Smooth muscle cell (in vitro differentiated cells): ENCODE data around the gene VRK2. TPM values are rescaled to one million over a fixed set of nuclear protein-coding genes. Genes with fewer than 3 reads are reported as not detected.
A peak's percentile ranks its signal among the peaks of the same experiment; 100 is the strongest.

Experiments
- DNase-seq: peaks from one replicate; lab custom pipeline; 2025; ENCODE audit not compliant: unreplicated experiment; lab: John Stamatoyannopoulos, UW
- H2AFZ ChIP-seq: fragments of 200-600 bp; sonication (generic); 2 replicates; pipeline ENCODE4 v1.6.0; 2016; ENCODE audit warnings: antibody characterized with exemption, low read depth, mild to moderate bottlenecking
- H3F3A ChIP-seq: fragments of 200-600 bp; sonication (generic); 2 replicates; pipeline ENCODE4 v1.6.0; 2017; ENCODE audit warnings: antibody characterized with exemption, low read depth
- H3K27ac ChIP-seq: fragments of 200-600 bp; sonication (generic); 2 replicates; pipeline ENCODE4 v1.5.1; 2016; ENCODE audit warnings: low read depth, mild to moderate bottlenecking
- H3K27me3 ChIP-seq: fragments of 200-600 bp; sonication (generic); 2 replicates; pipeline ENCODE4 v1.6.1; 2016; ENCODE audit warnings: low read depth, mild to moderate bottlenecking
- H3K36me3 ChIP-seq: fragments of 200-600 bp; sonication (generic); 2 replicates; pipeline ENCODE4 v1.5.1; 2016; ENCODE audit warnings: low read depth
- H3K4me1 ChIP-seq: fragments of 200-600 bp; sonication (generic); 2 replicates; pipeline ENCODE4 v1.5.1; 2016; ENCODE audit warnings: low read depth
- H3K4me2 ChIP-seq: fragments of 200-600 bp; sonication (generic); 2 replicates; pipeline ENCODE4 v1.6.0; 2016; ENCODE audit warnings: mild to moderate bottlenecking
- H3K4me3 ChIP-seq: fragments of 200-600 bp; sonication (generic); 2 replicates; pipeline ENCODE4 v1.5.1; 2016; ENCODE audit warnings: mild to moderate bottlenecking
- H3K79me2 ChIP-seq: fragments of 200-600 bp; sonication (generic); 2 replicates; pipeline ENCODE4 v1.6.0; 2016; ENCODE audit warnings: low read depth, mild to moderate bottlenecking
- H3K9ac ChIP-seq: fragments of 200-600 bp; sonication (generic); 2 replicates; pipeline ENCODE4 v1.6.0; 2016; ENCODE audit warnings: low read depth
- H3K9me3 ChIP-seq: fragments of 200-600 bp; sonication (generic); replicated peaks from 2 replicates; pipeline ENCODE4 v1.5.1; 2016; ENCODE audit warnings: low read depth
- H4K20me1 ChIP-seq: fragments of 200-600 bp; sonication (generic); 2 replicates; pipeline ENCODE4 v1.6.0; 2016; ENCODE audit warnings: low read depth
- WGBS: methylation state at CpG from one replicate; pipeline ENCODE4 v1.1.7; 2016; ENCODE audit warnings: low lambda C conversion rate; 5-methylcytosine and 5-hydroxymethylcytosine counted together
- polyA plus RNA-seq: library from polyadenylated mRNA; unstranded; fragments of >200 nt; fragmentation: Nextera tagmentation; extraction: Ambion mirVana; gene quantifications from 2 replicates; pipeline ENCODE4 v1.2.1, GENCODE V29; 2016
- total RNA-seq: library from RNA; depleted of rRNA; stranded (reverse); fragments of >200 nt; gene quantifications from 2 replicates; pipeline ENCODE4 v1.2.3, GENCODE V29; 2014
- TF ChIP-seq, protein P1 (sequence below): fragments of 200-600 bp; sonication (generic); IDR thresholded peaks from 2 replicates; pipeline ENCODE4 v1.5.1; 2017; ENCODE audit warnings: borderline replicate concordance, mild to moderate bottlenecking, antibody characterized with exemption; ENCODE audit not compliant: insufficient read depth, poor library complexity, severe bottlenecking

Gene VRK2
- total and polyA plus RNA-seq, 2 experiments from 2014 or later, result 22.2 to 35.5 TPM

DNA sequence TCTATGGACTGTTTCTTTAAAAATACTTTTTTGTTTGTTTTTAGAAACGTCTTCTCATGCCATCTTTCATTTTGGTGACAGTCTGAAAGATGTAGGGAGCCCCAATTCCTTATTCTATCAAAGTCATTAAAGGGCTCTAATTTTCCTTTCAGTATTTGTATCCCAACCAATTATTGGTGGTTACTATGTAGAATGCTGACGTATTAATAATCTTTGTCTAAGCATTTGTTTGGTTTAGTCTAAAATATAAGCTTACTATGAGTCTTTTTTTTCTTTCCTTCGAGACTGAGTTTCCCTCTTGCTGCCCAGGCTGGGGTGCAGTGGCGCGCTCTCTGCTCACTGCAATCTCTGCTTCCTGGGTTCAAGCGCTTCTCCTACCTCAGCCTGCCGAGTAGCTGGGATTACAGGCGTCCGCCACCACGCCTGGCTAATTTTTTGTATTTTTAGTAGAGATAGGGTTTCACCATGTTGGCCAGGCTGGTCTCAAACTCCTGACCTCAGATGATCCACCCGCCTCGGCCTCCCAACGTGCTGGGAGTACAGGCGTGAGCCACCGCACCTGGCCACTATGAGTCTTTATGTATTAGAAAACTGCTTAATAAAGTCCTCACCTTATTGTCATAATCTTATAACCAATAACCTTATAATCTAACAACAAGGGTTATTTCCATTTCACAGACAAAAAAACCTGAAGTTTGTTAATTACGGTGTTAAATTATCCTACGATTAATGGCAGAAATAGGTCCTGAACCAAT, 849 bp upstream of the VRK2 start:
- DNase-seq, result no peak
- Histone ChIP-seq H3K9ac (peak overlapping the region; percentile 82), H3F3A (no peaks in the 10 kb centered on the region), H3K27me3 (no peaks in the 10 kb centered on the region), H3K79me2 (peaks cover 41% of the 10 kb centered on the region), H3K4me3 (peak overlapping the region; percentile 78), H2AFZ (peak overlapping the region; percentile 88), H4K20me1 (no peaks in the 10 kb centered on the region), H3K36me3 (no peaks in the 10 kb centered on the region), H3K27ac (peak overlapping the region; percentile 81), H3K4me2 (peak overlapping the region; percentile 86), H3K9me3 (no peaks in the 10 kb centered on the region), H3K4me1 (peaks cover 16% of the 10 kb centered on the region)
- 73% methylated on average over 17 of the region's 17 CpGs for WGBS
- TF ChIP-seq, protein P1, sequence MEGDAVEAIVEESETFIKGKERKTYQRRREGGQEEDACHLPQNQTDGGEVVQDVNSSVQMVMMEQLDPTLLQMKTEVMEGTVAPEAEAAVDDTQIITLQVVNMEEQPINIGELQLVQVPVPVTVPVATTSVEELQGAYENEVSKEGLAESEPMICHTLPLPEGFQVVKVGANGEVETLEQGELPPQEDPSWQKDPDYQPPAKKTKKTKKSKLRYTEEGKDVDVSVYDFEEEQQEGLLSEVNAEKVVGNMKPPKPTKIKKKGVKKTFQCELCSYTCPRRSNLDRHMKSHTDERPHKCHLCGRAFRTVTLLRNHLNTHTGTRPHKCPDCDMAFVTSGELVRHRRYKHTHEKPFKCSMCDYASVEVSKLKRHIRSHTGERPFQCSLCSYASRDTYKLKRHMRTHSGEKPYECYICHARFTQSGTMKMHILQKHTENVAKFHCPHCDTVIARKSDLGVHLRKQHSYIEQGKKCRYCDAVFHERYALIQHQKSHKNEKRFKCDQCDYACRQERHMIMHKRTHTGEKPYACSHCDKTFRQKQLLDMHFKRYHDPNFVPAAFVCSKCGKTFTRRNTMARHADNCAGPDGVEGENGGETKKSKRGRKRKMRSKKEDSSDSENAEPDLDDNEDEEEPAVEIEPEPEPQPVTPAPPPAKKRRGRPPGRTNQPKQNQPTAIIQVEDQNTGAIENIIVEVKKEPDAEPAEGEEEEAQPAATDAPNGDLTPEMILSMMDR, result no peak

GRCh38 chr2:58046335-58046584, 346 bp upstream of the VRK2 start:
- WGBS, result 3% methylated on average over 14 of the region's 14 CpGs
- Histone ChIP-seq H3K36me3 (no peaks in the 10 kb centered on the region), H2AFZ (peak overlapping the region; percentile 88), H3K9me3 (no peaks in the 10 kb centered on the region), H3K27me3 (no peaks in the 10 kb centered on the region), H4K20me1 (no peaks in the 10 kb centered on the region), H3F3A (no peaks in the 10 kb centered on the region), H3K27ac (peak overlapping the region; percentile 81), H3K4me1 (peaks cover 16% of the 10 kb centered on the region), H3K4me2 (peak overlapping the region; percentile 86), H3K79me2 (peaks cover 41% of the 10 kb centered on the region), H3K4me3 (peak overlapping the region; percentile 78), H3K9ac (peak overlapping the region; percentile 82)
- DNase-seq, result no peak
- TF ChIP-seq, protein P1, result no peak

DNA sequence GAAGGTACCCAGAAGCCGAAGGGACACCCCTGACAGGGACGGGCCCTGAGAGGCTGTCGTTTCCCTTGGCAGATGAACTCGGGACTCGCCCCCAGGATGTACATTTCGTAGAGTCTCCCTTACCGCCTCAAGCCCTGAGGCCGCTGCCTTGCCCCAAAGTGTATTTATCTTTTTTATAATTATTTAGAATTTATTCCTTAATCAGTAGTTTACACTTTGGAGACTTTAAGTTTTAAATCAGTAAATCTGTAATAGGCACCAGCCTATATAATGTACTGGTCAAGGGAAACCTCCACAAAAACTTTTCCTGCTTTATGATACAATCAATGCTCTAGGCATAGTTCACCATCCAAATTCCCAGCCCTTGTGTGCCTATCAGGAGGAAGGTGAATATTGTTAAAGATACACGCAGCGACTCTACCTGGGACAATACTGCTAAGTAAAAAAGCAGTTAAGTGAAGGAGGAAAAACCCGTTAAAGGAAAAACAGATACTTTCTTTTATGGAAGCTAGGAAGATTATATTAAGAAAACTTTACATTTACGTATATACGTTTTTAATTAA, 848 bp downstream of the VRK2 start:
- H2AFZ ChIP-seq, result peak overlapping the region; percentile 88
- no peaks in the 10 kb centered on the region for H3K9me3 ChIP-seq
- TF ChIP-seq, protein P1, result no peak
- no peaks in the 10 kb centered on the region for H3K27me3 ChIP-seq
- H3K79me2 ChIP-seq, result peaks cover 50% of the 10 kb centered on the region
- H3K27ac ChIP-seq, result peak overlapping the region; percentile 81
- H4K20me1 ChIP-seq, result no peaks in the 10 kb centered on the region
- no peaks in the 10 kb centered on the region for H3K36me3 ChIP-seq
- peak overlapping the region; percentile 82 for H3K9ac ChIP-seq
- WGBS, result 20% methylated on average over 13 of the region's 13 CpGs
- H3F3A ChIP-seq, result no peaks in the 10 kb centered on the region
- DNase-seq, result no peak
- H3K4me3 ChIP-seq, result peak overlapping the region; percentile 78
- peak overlapping the region; percentile 86 for H3K4me2 ChIP-seq
- peaks cover 16% of the 10 kb centered on the region for H3K4me1 ChIP-seq
